H1 (cell line): ENCODE results near the gene NFIX. TPM values are rescaled to one million over a fixed set of nuclear protein-coding genes. Genes with fewer than 3 reads are reported as not detected.

Source experiments
- CTCF ChIA-PET: fragments of 300-600 bp; sonication (Branson Sonifier 250); formaldehyde crosslinking; loops from one replicate; lab custom pipeline; 2021; ENCODE audit not compliant: partially characterized antibody; lab: Charles Lee
- POLR2A ChIA-PET: fragments of 300-600 bp; sonication (Branson Sonifier 250); formaldehyde crosslinking; loops from one replicate; lab custom pipeline; 2021; ENCODE audit warnings: inconsistent platforms; ENCODE audit not compliant: partially characterized antibody; lab: Charles Lee
- DNase-seq, 2 experiments: peaks; one replicate each; pipeline versions ENCODE4 v3.0.0 to v3.0.0-alpha.2; 2010 to 2022; ENCODE audit warnings: low spot score in 2 of 2, low read depth in 1 of 2, mixed read lengths in 1 of 2
- FAIRE-seq: peaks from 2 replicates; lab custom pipeline; 2011; peaks lifted over from hg19 to GRCh38; lab: Jason Lieb, UNC
- H2AFZ ChIP-seq: 2 replicates; pipeline ENCODE4 v1.8.1; 2012; ENCODE audit warnings: low read length, inconsistent platforms
- H2AK5ac ChIP-seq: 2 replicates; pipeline ENCODE4 v1.6.1; 2013; ENCODE audit warnings: low read depth, low read length
- H2BK120ac ChIP-seq: replicated peaks from 2 replicates; pipeline ENCODE3; 2013; ENCODE audit warnings: low read depth, low read length, inconsistent platforms
- H2BK12ac ChIP-seq: 2 replicates; pipeline ENCODE4 v1.6.1; 2013; ENCODE audit warnings: low read depth, low read length
- H2BK15ac ChIP-seq: 2 replicates; pipeline ENCODE4 v1.6.1; 2013; ENCODE audit warnings: low read length
- H2BK20ac ChIP-seq: 2 replicates; pipeline ENCODE4 v1.6.1; 2013; ENCODE audit warnings: low read length
- H2BK5ac ChIP-seq: 2 replicates; pipeline ENCODE4 v1.6.1; 2013; ENCODE audit warnings: low read depth, low read length
- H3K14ac ChIP-seq: 2 replicates; pipeline ENCODE4 v1.6.1; 2013; ENCODE audit warnings: inconsistent platforms; ENCODE audit not compliant: insufficient read length
- H3K18ac ChIP-seq: 2 replicates; pipeline ENCODE4 v1.6.1; 2013; ENCODE audit warnings: low read length; ENCODE audit errors: extremely low read depth
- H3K23ac ChIP-seq: 2 replicates; pipeline ENCODE4 v1.6.1; 2013; ENCODE audit warnings: inconsistent platforms; ENCODE audit not compliant: insufficient read length
- H3K23me2 ChIP-seq: 2 replicates; pipeline ENCODE4 v1.6.1; 2013; ENCODE audit warnings: low read depth, low read length
- H3K27ac ChIP-seq: 2 replicates; pipeline ENCODE4 v1.6.1; 2011; ENCODE audit warnings: low read depth, low read length, inconsistent platforms
- H3K27me3 ChIP-seq, 4 experiments: replicated peaks in 1 of 4; 1 replicate in 1 of 4; 2 replicates in 3 of 4; pipeline versions ENCODE4 v1.6.1 to v1.8.1; 2011 to 2013; ENCODE audit warnings: low read length in 3 of 4, mild to moderate bottlenecking in 3 of 4, inconsistent platforms in 2 of 4, mixed read lengths in 2 of 4, moderate library complexity in 1 of 4; ENCODE audit not compliant: control insufficient read depth in 3 of 4, insufficient read depth in 3 of 4; ENCODE audit errors: extremely low read depth in 1 of 4
- H3K36me3 ChIP-seq, 4 experiments: 2 replicates each; pipeline versions ENCODE4 v1.6.1 to v1.8.1; 2011 to 2013; ENCODE audit warnings: mild to moderate bottlenecking in 4 of 4, low read length in 3 of 4, moderate library complexity in 2 of 4, control low read depth in 1 of 4, inconsistent platforms in 1 of 4; ENCODE audit not compliant: insufficient read depth in 4 of 4, control insufficient read depth in 2 of 4
- H3K4ac ChIP-seq: replicated peaks from 2 replicates; pipeline ENCODE3; 2013; ENCODE audit warnings: low read length, low read depth, mixed read lengths, inconsistent platforms; ENCODE audit not compliant: insufficient read length
- H3K4me1 ChIP-seq, 4 experiments: replicated peaks in 1 of 4; 1 replicate in 1 of 4; 2 replicates in 3 of 4; pipeline versions ENCODE4 v1.6.1 to v1.8.1; 2011 to 2013; ENCODE audit warnings: low read length in 3 of 4, inconsistent platforms in 2 of 4, mixed read lengths in 1 of 4; ENCODE audit not compliant: insufficient read depth in 4 of 4, control insufficient read depth in 3 of 4
- H3K4me2 ChIP-seq, 2 experiments: 2 replicates each; pipeline versions ENCODE4 v1.6.1 to v1.8.1; 2011 to 2013; ENCODE audit warnings: low read depth in 2 of 2, low read length in 2 of 2, control low read depth in 1 of 2, inconsistent platforms in 1 of 2, mild to moderate bottlenecking in 1 of 2; ENCODE audit not compliant: insufficient read depth in 1 of 2
- H3K4me3 ChIP-seq, 4 experiments: fragments of 200-600, 300-600 bp in 1 of 4; sonication (generic), shearing (Covaris generic), sonication (Bioruptor Twin) in 1 of 4; 2 replicates each; pipeline versions ENCODE4 v1.5.1 to v1.8.1; 2011 to 2016; ENCODE audit warnings: low read length in 4 of 4, low read depth in 3 of 4, control low read depth in 2 of 4, inconsistent platforms in 2 of 4, mild to moderate bottlenecking in 2 of 4, mixed read lengths in 1 of 4, moderate library complexity in 1 of 4; ENCODE audit not compliant: insufficient read depth in 2 of 4; ENCODE audit errors: extremely low read depth in 1 of 4
- H3K56ac ChIP-seq: replicated peaks from 2 replicates; pipeline ENCODE3; 2013; ENCODE audit warnings: low read depth, mild to moderate bottlenecking, mixed read lengths, low read length, inconsistent platforms; ENCODE audit not compliant: insufficient read length
- H3K79me1 ChIP-seq: 2 replicates; pipeline ENCODE4 v1.6.1; 2013; ENCODE audit warnings: low read depth, low read length, control low read depth
- H3K79me2 ChIP-seq, 2 experiments: 2 replicates each; pipeline versions ENCODE4 v1.6.1 to v1.8.1; 2012 to 2013; ENCODE audit warnings: low read length in 2 of 2, mild to moderate bottlenecking in 2 of 2, inconsistent platforms in 1 of 2; ENCODE audit not compliant: insufficient read depth in 2 of 2, control insufficient read depth in 1 of 2
- H3K9ac ChIP-seq, 4 experiments: replicated peaks in 1 of 4; 1 replicate in 1 of 4; 2 replicates in 3 of 4; pipeline versions ENCODE4 v1.6.1 to v1.8.1; 2011 to 2013; ENCODE audit warnings: low read depth in 3 of 4, low read length in 3 of 4, control low read depth in 2 of 4, mild to moderate bottlenecking in 2 of 4, moderate library complexity in 2 of 4, inconsistent platforms in 1 of 4; ENCODE audit errors: extremely low read depth in 1 of 4
- H3K9me3 ChIP-seq, 2 experiments: 2 replicates each; pipeline versions ENCODE4 v1.6.1 to v1.8.1; 2012 to 2013; ENCODE audit warnings: mild to moderate bottlenecking in 2 of 2, moderate library complexity in 2 of 2, control low read depth in 1 of 2, inconsistent platforms in 1 of 2, low read depth in 1 of 2, low read length in 1 of 2, mixed read lengths in 1 of 2; ENCODE audit not compliant: insufficient read depth in 2 of 2
- H4K20me1 ChIP-seq, 2 experiments: replicated peaks in 1 of 2; 2 replicates each; pipeline versions ENCODE3 to v1.8.1; 2011 to 2013; ENCODE audit warnings: inconsistent platforms in 2 of 2, low read length in 2 of 2, mild to moderate bottlenecking in 1 of 2; ENCODE audit not compliant: insufficient read depth in 2 of 2, control insufficient read depth in 1 of 2
- H4K5ac ChIP-seq: 2 replicates; pipeline ENCODE4 v1.6.1; 2013; ENCODE audit warnings: low read length, low read depth, mixed read lengths, inconsistent platforms; ENCODE audit not compliant: insufficient read length
- H4K8ac ChIP-seq: 2 replicates; pipeline ENCODE4 v1.8.0; 2013; ENCODE audit warnings: mild to moderate bottlenecking, moderate library complexity, low read length, inconsistent platforms; ENCODE audit not compliant: insufficient read depth; ENCODE audit errors: extremely low read depth
- H4K91ac ChIP-seq: replicated peaks from 2 replicates; pipeline ENCODE3; 2013; ENCODE audit warnings: low read length, mixed read lengths, inconsistent platforms; ENCODE audit not compliant: insufficient read length
- ASH2L ChIP-seq: fragments of 200-600, 300-600 bp; sonication (generic); IDR thresholded peaks from one replicate; pipeline ENCODE4 v1.7.1; 2017; ENCODE audit warnings: low read length
- BCL11A ChIP-seq, 2 experiments: IDR thresholded peaks; one replicate each; pipeline ENCODE4 v1.6.1; 2011; ENCODE audit warnings: low read depth in 2 of 2, low read length in 2 of 2, mild to moderate bottlenecking in 2 of 2
- GTF2F1 ChIP-seq: IDR thresholded peaks from 2 replicates; pipeline ENCODE4 v1.6.1; 2012; ENCODE audit warnings: low read depth, low read length, improper control_type of control experiment, borderline replicate concordance
- SIN3A ChIP-seq, 2 experiments: IDR thresholded peaks in 1 of 2; conservative IDR thresholded peaks in 1 of 2; 2 replicates each; pipeline ENCODE4 v1.6.1; 2011 to 2012; ENCODE audit warnings: low read length in 2 of 2, improper control_type of control experiment in 1 of 2, low read depth in 1 of 2, mild to moderate bottlenecking in 1 of 2
- SIRT6 ChIP-seq: IDR thresholded peaks from one replicate; pipeline ENCODE4 v1.7.1; 2012; ENCODE audit warnings: low read length, inconsistent platforms
- SUZ12 ChIP-seq: fragments of 200-600 bp; sonication (generic); IDR thresholded peaks from 2 replicates; pipeline ENCODE4 v1.6.1; 2012; ENCODE audit warnings: mild to moderate bottlenecking, inconsistent platforms, low read length, moderate library complexity, mixed read lengths
- YY1 ChIP-seq: IDR thresholded peaks from 2 replicates; pipeline ENCODE4 v1.6.1; 2011; ENCODE audit warnings: low read depth, mild to moderate bottlenecking, low read length
- WGBS, 2 experiments: shearing (Covaris generic) in 1 of 2; methylation state at CpG; one replicate each; pipeline versions ENCODE4 v1.1.6 to v1.1.7; 2013 to 2015; ENCODE audit warnings: low lambda C conversion rate in 2 of 2, mixed read lengths in 2 of 2, inconsistent platforms in 1 of 2, low coverage in 1 of 2, missing lambda C conversion rate in 1 of 2; ENCODE audit not compliant: insufficient replicate concordance in 2 of 2, insufficient coverage in 1 of 2, insufficient read length in 1 of 2; ENCODE audit errors: extremely low coverage in 1 of 2, missing lambda C conversion rate in 1 of 2; 5-methylcytosine and 5-hydroxymethylcytosine counted together
- polyA plus RNA-seq, 7 experiments: library from polyadenylated mRNA; depleted of rRNA in 3 of 7; stranded (reverse) in 5 of 7; unstranded in 2 of 7; fragments of >200 nt in 5 of 7; fragments of 200-250 nt in 2 of 7; gene quantifications; 1 replicate in 5 of 7; 2 replicates in 1 of 7; 4 replicates in 1 of 7; pipeline versions ENCODE4 v1.2.1 to v1.2.3, GENCODE V29; 2011 to 2013; ENCODE audit warnings: missing spikeins in 2 of 7, mixed read lengths in 2 of 7
- total RNA-seq: library from RNA; stranded (reverse); fragmentation: NEBNext Ultra II Directional; extraction: Animal tissue kit (Norgen Biotek cat#: 25700); gene quantifications from 2 replicates; pipeline ENCODE4 v1.2.1, GENCODE V29; 2021
- TF ChIP-seq, protein P1 (sequence below): IDR thresholded peaks from 2 replicates; pipeline ENCODE4 v1.6.1; 2011; ENCODE audit warnings: low read depth, mild to moderate bottlenecking, low read length; ENCODE audit not compliant: insufficient read depth

Gene NFIX
- total and polyA plus RNA-seq, 2 of the 8 experiments (the other 6 are each of a cell fraction or from before 2014, with no cell fraction given): 0.03 to 0.20 TPM

DNA sequence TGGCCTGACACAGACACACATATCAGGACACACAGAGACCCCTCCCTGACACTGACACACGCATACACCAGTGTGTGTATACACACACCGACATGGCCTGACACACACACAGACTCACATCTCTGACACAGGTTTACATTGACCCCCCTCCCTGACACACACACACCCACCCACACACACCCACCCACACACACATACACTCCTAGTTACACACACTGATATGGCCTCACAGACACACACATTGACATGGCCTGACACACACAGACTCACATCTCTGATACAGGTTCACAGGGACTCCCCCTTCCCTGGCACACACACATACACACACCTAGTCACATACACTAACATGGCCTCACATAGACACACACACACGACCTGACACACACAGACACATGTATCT, 4.4 kb upstream of the NFIX start:
- CTCF ChIA-PET: interaction anchor here (2.7 kb wide), 1 partner anchor 20 kb away, joined by 8 read pairs; no protein-coding TSS in a partner anchor
- no peak overlapping the region for H3K27ac ChIP-seq
- peak overlapping the region; percentile 99 for H2BK12ac ChIP-seq
- peaks cover 3% of the 10 kb centered on the region; the same call in 1 of the 2 replicates for H3K79me1 ChIP-seq
- peak overlapping the region; percentile 86 for H2BK20ac ChIP-seq
- TF ChIP-seq BCL11A (IDR thresholded peaks at IDR 0.05; ENCODE audit: low read depth in 2 of 2, low read length in 2 of 2): no peak
- TF ChIP-seq, protein P1, sequence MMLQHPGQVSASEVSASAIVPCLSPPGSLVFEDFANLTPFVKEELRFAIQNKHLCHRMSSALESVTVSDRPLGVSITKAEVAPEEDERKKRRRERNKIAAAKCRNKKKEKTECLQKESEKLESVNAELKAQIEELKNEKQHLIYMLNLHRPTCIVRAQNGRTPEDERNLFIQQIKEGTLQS: no peak
- no peak for TF ChIP-seq SUZ12
- TF ChIP-seq YY1: no peak
- no peak for TF ChIP-seq ASH2L
- TF ChIP-seq SIN3A (conservative IDR thresholded peaks at IDR 0.05 in 1 of 2, IDR thresholded peaks at IDR 0.05 in 1 of 2; ENCODE audit: low read depth in 1 of 2, low read length in 2 of 2): no peak
- no peak for TF ChIP-seq SIRT6
- TF ChIP-seq GTF2F1: no peak
- WGBS, 2 experiments: 62% methylated on average over 3 of the region's 3 CpGs; no CpG with 5 or more reads in 1 of the 2 experiments
- FAIRE-seq (no peak), DNase-seq (no peak)
- H3K4ac ChIP-seq: no peak overlapping the region
- no peak overlapping the region for H4K5ac ChIP-seq
- H3K4me3 ChIP-seq: no peak overlapping the region
- peak overlapping the region in 1 of 2 experiments; percentile 42; a peak in 2 of 4 replicates for H3K4me2 ChIP-seq
- H2BK120ac ChIP-seq: no peak overlapping the region
- POLR2A ChIA-PET: interaction anchor here (1.0 to 1.2 kb wide), 2 partner anchors 16 to 22 kb away, joined by 3 read pairs; no protein-coding TSS in a partner anchor
- no peak overlapping the region for H3K56ac ChIP-seq
- peak overlapping the region; percentile 17 for H4K91ac ChIP-seq
- H2BK5ac ChIP-seq: peak overlapping the region; percentile 60; the same call in 1 of the 2 replicates
- H3K18ac ChIP-seq: peak overlapping the region; percentile 32
- H2AFZ ChIP-seq: no peak overlapping the region
- H2AK5ac ChIP-seq: peak overlapping the region; percentile 100
- 0 out of 7 replicates have a peak overlapping the region, but pooled peaks of 1 of the 4 experiments have one; percentile 5 for H3K9ac ChIP-seq
- no peak overlapping the region for H3K14ac ChIP-seq
- peaks cover 4 to 25% of the 10 kb centered on the region in 2 experiments for H4K20me1 ChIP-seq
- H2BK15ac ChIP-seq: peak overlapping the region; percentile 100
- no peak overlapping the region for H4K8ac ChIP-seq
- peaks cover 22% of the 10 kb centered on the region for H3K23me2 ChIP-seq
- no peaks in the 10 kb centered on the region for H3K9me3 ChIP-seq
- no peak overlapping the region for H3K23ac ChIP-seq
- peaks cover 0 to 4% (median 0%) of the 10 kb centered on the region in 4 experiments; a peak in 1 of 8 replicates for H3K36me3 ChIP-seq
- H3K79me2 ChIP-seq: no peaks in the 10 kb centered on the region
- H3K27me3 ChIP-seq: peaks cover 27 to 62% (median 57%) of the 10 kb centered on the region in 4 experiments
- peaks cover 0 to 11% (median 6%) of the 10 kb centered on the region in 4 experiments; a peak in 5 of 7 replicates for H3K4me1 ChIP-seq
